Activated naive CD4-positive, alpha-beta T cell treated with anti-CD3 and anti-CD28 coated beads, Interleukin-2, amount 50 U/mL, for 72 hours (primary cell): ENCODE results near the gene WDSUB1. TPM values are rescaled to one million over a fixed set of nuclear protein-coding genes. Genes with fewer than 3 reads are reported as not detected.
A peak's percentile ranks its signal among the peaks of the same experiment; 100 is the strongest.

Experiments used
- ATAC-seq, 2 donors: fragments of 150-1000 bp; cut with Tn5 transposase; 2 replicates each; pipeline ENCODE4 v1.10.0; 2021; ENCODE audit warnings: mild to moderate bottlenecking in 2 of 2, moderate library complexity in 2 of 2
- DNase-seq, 2 donors: peaks; one replicate each; pipeline ENCODE4 v3.0.0; 2021 to 2022; ENCODE audit warnings: low spot score in 2 of 2
- H3K27ac Mint-ChIP-seq, 2 donors: one replicate each; pipeline ENCODE4 v1.8.0; 2022; ENCODE audit warnings: mild to moderate bottlenecking in 2 of 2, mixed read lengths in 2 of 2
- H3K36me3 Mint-ChIP-seq, 2 donors: one replicate each; pipeline ENCODE4 v1.8.0; 2022; ENCODE audit warnings: mixed read lengths in 2 of 2
- H3K9me3 Mint-ChIP-seq, 2 donors: one replicate each; pipeline ENCODE4 v1.8.0; 2022; ENCODE audit warnings: mixed read lengths in 2 of 2
- total RNA-seq, 2 donors: library from RNA; stranded (reverse); gene quantifications; one replicate each; pipeline ENCODE4 v1.2.3, GENCODE V29; 2022

WDSUB1 gene
- total RNA-seq, 2 donors from 2014 or later: 7.7 to 10.3 TPM

DNA sequence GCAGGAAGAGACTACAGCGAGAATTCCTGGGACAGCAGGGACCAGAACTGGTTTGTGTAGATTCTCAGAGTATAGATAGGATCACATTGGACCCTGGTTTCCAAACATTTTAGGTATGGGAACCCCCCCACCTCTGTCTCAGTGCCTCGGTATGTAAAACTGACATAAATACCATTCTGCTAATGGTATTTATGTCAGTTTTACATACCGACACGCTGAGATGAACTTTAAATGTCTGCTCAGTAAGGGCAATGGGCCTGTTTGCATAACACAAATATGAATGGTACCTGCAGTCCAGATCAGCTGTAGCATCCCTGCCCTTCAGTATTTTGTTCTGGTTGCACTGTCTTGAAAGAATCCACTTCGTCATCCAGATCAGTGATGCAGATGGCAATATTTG, 73.2 kb downstream of the WDSUB1 start:
- DNase-seq: no peak
- Mint-ChIP-seq H3K36me3 (no peaks in the 10 kb centered on the region), H3K9me3 (no peaks in the 10 kb centered on the region), H3K27ac (no peak overlapping the region)
- no peak for ATAC-seq

DNA sequence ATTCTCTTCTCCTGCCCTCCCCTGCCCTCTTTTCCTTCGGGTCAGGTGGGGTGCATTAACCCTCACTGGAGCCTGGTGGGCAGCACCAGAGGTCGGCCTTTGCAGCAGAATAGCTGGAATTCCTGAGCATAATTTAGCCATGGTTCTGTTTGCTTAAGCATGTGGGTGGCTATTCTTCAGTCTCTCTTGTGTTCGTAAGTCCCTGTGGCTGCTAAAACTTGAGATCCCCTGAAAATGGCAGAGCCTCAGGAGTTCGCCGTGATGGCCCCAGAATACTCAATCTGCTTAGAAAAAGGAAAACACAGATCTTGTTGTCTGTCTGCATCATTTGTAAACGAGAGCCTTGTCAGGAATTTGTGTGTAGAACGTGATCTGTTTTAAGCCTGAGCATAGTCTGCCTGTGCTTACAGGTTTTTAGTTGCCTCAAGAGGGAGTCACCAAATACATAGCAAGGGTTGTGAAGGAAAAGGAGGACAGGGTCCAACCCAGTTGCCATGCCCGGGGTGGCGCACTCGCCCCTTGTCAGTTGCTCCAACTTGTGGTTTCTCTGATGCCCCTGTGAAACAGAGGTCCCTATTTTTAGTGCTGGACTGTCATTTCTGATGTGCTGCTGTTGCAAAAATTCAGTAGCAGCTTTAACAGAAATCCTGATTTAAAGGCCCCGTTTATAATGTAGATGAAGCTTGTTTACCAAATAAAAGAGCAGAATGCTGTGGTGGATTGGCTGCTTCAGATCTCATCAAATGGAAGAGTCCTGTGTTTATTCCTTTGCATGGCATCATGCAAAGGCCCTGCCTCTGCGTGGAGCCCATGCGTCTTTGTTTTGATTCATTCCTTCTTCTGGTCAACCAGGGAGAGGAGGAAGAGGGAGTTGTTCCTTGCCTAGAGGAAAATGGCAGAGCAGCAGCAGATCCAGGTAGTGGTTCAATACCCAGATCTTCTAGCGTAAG, 74.8 kb downstream of the WDSUB1 start:
- no peak overlapping the region for H3K27ac Mint-ChIP-seq
- no peaks in the 10 kb centered on the region for H3K9me3 Mint-ChIP-seq
- H3K36me3 Mint-ChIP-seq: no peaks in the 10 kb centered on the region
- ATAC-seq (no peak), DNase-seq (no peak)

DNA sequence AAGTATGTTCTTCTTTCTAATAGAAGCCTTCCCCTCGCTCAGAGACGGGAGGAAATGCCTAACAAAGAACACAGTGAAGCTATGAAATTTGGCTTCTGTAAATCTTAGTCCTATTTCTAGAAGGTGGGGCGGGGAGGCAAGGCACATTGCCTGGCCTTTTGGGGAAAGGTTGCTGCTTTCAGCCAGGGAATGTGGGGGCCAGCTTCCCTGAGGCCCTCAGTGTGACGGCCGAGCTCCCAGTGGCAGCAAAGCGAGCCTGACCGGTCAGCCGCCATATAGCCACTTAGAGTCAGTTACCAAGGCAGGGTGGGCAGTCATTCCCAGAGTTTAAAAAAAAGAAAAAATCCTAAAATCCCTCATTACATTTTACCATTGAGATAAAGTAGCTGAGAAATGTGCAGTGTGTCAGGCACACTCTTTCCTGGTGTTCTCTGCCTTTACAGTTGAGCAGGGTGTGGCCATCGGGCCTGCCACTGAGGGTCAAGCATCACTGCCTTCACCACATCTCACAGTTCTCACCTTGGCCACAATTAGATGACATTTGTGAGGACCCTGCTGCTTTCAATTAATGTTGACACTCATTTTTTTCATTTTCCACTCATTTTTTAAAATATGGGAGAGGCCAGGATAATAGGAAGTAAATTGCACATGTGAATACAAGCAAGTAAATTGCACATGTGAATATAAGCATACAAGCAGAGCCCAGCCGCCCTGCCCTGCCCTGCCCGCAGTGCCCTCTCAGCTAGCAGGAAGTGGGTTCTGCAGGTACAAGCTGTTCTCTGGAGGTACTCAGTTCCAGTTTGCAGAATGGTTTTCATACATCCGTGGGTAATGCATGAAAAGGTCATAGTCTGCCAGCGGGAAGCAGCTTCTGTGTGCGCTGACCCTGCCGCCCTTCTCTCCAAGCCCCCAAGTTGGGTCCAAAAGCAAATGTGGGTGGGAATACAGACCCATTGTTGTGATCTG, 76.9 kb downstream of the WDSUB1 start:
- H3K9me3 Mint-ChIP-seq: peaks cover 0 to 3% of the 10 kb centered on the region in 2 donors
- peak overlapping the region in 1 of 2 donors; percentile 59 for H3K27ac Mint-ChIP-seq
- H3K36me3 Mint-ChIP-seq: no peaks in the 10 kb centered on the region
- DNase-seq: no peak
- peak in 1 of 2 donors; percentile 83 for ATAC-seq

DNA sequence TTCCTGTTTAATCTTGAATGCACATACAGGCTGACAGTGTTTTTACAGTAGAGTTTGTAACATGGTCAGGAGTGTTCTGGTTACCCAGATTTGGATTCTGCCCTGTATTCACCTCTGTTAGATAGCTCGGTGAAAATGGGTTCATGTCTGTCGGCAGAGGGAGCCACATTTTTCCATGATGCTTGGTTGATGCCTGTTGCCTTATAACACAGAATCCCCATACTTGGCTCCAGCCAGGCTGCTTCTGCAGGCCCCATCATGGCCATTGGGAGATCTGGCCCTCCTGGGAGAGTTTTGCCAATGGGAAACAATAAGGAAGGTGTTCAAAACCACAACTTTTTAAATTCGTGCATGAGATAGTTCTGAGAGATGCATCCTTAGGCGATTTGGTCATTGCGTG, 78.1 kb downstream of the WDSUB1 start:
- DNase-seq (no peak), ATAC-seq (no peak)
- no peaks in the 10 kb centered on the region for H3K36me3 Mint-ChIP-seq

GRCh38 chr2:159206736-159207380, 79.6 kb downstream of the WDSUB1 start:
- Mint-ChIP-seq H3K27ac (peak overlapping the region in 1 of 2 donors; percentile 72), H3K36me3 (no peaks in the 10 kb centered on the region), H3K9me3 (peaks cover 0 to 3% of the 10 kb centered on the region in 2 donors)
- no peak for ATAC-seq
- no peak for DNase-seq

More for the DNA sequence above, 78.1 kb downstream of the WDSUB1 start:
- peaks cover 0 to 3% of the 10 kb centered on the region in 2 donors for H3K9me3 Mint-ChIP-seq
- H3K27ac Mint-ChIP-seq: no peak overlapping the region

DNA sequence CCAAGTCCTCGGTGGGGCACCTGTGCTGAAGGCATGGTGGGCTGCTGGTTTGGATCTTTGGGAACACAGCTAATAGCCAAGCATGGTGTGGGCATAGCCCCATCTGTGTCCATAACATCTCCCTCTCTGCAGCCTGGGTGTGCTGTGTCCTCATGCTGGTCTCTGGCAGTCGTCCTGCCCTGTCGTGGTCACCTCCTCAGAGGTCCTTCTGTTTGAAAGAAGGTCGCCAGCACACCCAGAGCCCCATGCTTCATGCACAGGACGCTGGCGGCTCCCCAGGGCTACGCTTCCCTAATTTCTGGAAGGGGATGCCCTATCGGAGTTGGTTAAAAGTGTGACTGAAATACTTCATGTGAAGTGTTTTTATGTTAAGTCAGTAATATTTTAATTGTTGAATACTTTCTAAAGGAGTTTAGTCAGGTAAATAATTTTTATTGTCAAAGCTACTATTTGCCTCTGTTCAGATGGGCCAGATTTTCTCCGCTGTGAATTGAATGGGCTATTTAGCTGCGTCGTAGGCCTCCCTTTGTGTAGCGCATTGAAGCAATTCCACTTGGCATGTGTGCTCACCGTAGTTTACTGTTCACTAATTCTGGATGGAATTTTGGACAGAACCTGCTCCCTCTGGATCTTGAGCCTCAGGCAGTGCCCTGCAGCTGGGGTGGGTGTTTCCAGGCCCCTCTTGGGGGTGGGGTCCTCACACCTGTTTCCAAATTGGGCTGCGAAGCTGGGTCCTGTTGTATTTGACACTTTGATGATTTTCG, 81.9 kb downstream of the WDSUB1 start:
- DNase-seq (no peak), ATAC-seq (no peak)
- Mint-ChIP-seq H3K27ac (no peak overlapping the region), H3K36me3 (no peaks in the 10 kb centered on the region), H3K9me3 (peaks cover 0 to 3% of the 10 kb centered on the region in 2 donors)

DNA sequence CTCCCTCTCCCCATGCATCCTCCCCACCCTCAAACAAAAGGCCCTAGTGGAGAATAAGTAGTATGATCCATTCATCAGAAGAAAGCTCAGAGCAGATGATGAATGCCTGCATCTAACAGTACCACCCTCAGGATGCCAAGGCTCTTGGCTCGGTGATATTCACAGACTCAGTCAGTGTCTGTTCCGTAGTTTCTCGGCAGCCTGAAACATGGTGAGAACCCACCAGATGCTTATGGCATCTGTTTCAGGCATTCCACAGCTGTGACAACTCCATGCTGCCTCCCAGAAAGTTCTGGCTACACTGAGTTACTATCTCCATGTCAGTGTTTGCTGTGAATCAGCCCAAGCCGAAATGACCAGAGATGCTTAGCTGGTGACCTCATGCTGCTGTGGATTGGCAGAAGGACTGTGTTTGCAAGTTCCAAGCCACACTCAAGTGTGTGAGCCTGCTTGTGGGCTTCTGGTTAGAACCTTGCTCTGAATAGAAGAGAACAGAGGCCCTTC, 83.9 kb downstream of the WDSUB1 start:
- DNase-seq (no peak), ATAC-seq (no peak)
- Mint-ChIP-seq H3K36me3 (no peaks in the 10 kb centered on the region), H3K9me3 (peaks cover 0 to 3% of the 10 kb centered on the region in 2 donors), H3K27ac (no peak overlapping the region)

GRCh38 chr2:159201360-159202063, 85.0 kb downstream of the WDSUB1 start:
- ATAC-seq (peak; percentile 76 to 87), DNase-seq (no peak)
- peaks cover 0 to 3% of the 10 kb centered on the region in 2 donors for H3K9me3 Mint-ChIP-seq
- H3K27ac Mint-ChIP-seq: peak overlapping the region in 1 of 2 donors; percentile 82
- H3K36me3 Mint-ChIP-seq: no peaks in the 10 kb centered on the region

GRCh38 chr2:159200498-159200897, 86.0 kb downstream of the WDSUB1 start:
- Mint-ChIP-seq H3K27ac (no peak overlapping the region), H3K9me3 (peaks cover 0 to 2% of the 10 kb centered on the region in 2 donors), H3K36me3 (no peaks in the 10 kb centered on the region)
- ATAC-seq: no peak
- DNase-seq: no peak

- H3K36me3 Mint-ChIP-seq: no peaks in the 10 kb centered on the region
- ATAC-seq (no peak), DNase-seq (no peak)
- peak overlapping the region in 1 of 2 donors; percentile 77 for H3K27ac Mint-ChIP-seq
- H3K9me3 Mint-ChIP-seq: no peaks in the 10 kb centered on the region
Observed at GRCh38 chr2:159199761-159200465, 86.6 kb downstream of the WDSUB1 start.

DNA sequence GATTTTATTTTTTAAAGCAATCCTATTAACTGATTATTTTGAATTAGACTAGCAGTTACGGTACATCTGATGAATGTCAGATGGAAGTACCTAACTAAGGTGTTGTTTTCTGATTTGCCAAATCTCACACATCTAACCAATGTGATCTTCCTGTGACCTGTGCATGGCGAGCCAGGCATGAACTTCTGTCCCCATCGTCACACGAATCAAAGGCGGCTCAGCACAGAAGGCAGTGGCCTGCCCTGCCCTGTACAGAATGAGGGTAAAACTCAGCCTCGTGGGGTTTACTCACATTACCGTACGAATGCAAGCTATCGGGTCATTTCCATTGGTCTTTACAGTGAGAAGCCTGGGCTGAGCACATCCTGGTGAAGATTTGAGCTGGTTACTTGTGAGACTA, 87.3 kb downstream of the WDSUB1 start:
- no peak overlapping the region for H3K27ac Mint-ChIP-seq
- no peak for DNase-seq
- H3K9me3 Mint-ChIP-seq: no peaks in the 10 kb centered on the region
- ATAC-seq: no peak
- no peaks in the 10 kb centered on the region for H3K36me3 Mint-ChIP-seq

- no peak for ATAC-seq
- no peaks in the 10 kb centered on the region for H3K9me3 Mint-ChIP-seq
Observed at GRCh38 chr2:159196393-159196925, 90.0 kb downstream of the WDSUB1 start.

GRCh38 chr2:159195697-159196096, 90.8 kb downstream of the WDSUB1 start:
- Mint-ChIP-seq H3K36me3 (no peaks in the 10 kb centered on the region), H3K9me3 (no peaks in the 10 kb centered on the region), H3K27ac (no peak overlapping the region)
- DNase-seq: no peak
- ATAC-seq: no peak

More at GRCh38 chr2:159196393-159196925, 90.0 kb downstream of the WDSUB1 start:
- DNase-seq: no peak
- Mint-ChIP-seq H3K27ac (no peak overlapping the region), H3K36me3 (no peaks in the 10 kb centered on the region)

DNA sequence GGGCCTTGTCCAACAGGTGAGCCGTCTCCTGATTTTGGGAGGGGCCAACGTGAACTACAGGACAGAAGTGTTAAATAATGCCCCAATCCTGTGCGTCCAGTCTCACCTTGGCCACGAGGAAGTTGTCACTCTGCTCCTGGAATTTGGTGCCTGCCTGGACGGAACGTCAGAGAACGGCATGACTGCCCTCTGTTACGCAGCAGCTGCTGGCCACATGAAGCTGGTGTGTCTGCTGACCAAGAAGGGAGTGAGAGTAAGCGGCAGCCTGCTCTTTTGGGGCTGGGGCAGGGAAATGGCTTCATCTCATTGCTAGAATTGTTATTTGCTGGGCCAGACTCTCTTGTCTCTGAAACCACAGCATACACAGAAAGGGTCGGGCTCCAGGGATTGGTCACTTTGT, 92.3 kb downstream of the WDSUB1 start:
- no peaks in the 10 kb centered on the region for H3K9me3 Mint-ChIP-seq
- no peaks in the 10 kb centered on the region for H3K36me3 Mint-ChIP-seq

More for the DNA sequence above, 92.3 kb downstream of the WDSUB1 start:
- ATAC-seq (no peak), DNase-seq (no peak)
- H3K27ac Mint-ChIP-seq: no peak overlapping the region
